HCT116 (cell line): ENCODE measurements around the gene APOBEC3A. TPM values are rescaled to one million over a fixed set of nuclear protein-coding genes. Genes with fewer than 3 reads are reported as not detected.

Source experiments
- ATAC-seq: fragments of 200-7000 bp; cut with Tn5 transposase; 2 replicates; pipeline ENCODE4 v1.9.1; 2020; ENCODE audit warnings: mild to moderate bottlenecking, moderate library complexity
- BruUV-seq: library from RNA; stranded (reverse); fragments of 400-500 nt; replicated peaks from 2 replicates; lab custom pipeline; 2021; lab: Mats Ljungman, UMichigan
- CTCF ChIA-PET: fragments of 300-600 bp; sonication (Branson Sonifier 250); formaldehyde crosslinking; loops from one replicate; lab custom pipeline; 2021; ENCODE audit warnings: antibody characterized with exemption; lab: Charles Lee
- POLR2A ChIA-PET: fragments of 300-600, 350-600 bp; sonication (Branson Sonifier 250); formaldehyde crosslinking; loops from one replicate; lab custom pipeline; 2021; ENCODE audit warnings: antibody characterized with exemption; lab: Charles Lee
- RAD21 ChIA-PET, 2 experiments: fragments of 300-600 bp; sonication (Branson Sonifier 250); formaldehyde crosslinking; loops; one replicate each; lab custom pipeline; 2023; ENCODE audit warnings: low total read pairs in 2 of 2; ENCODE audit not compliant: uncharacterized antibody in 2 of 2, unreplicated experiment in 2 of 2, low non-redundant PET in 1 of 2; lab: Charles Lee
- DNase-seq: peaks from one replicate; pipeline ENCODE4 v3.0.0-alpha.2; 2010; ENCODE audit warnings: low read depth, low spot score
- H2AFZ ChIP-seq: fragments of 200-600 bp; shearing (Covaris generic), sonication (generic); 2 replicates; pipeline ENCODE4 v1.6.1; 2017; ENCODE audit warnings: low read depth, mixed run types, mixed read lengths, antibody characterized with exemption, low read length; ENCODE audit not compliant: poor library complexity, severe bottlenecking
- H3K27ac ChIP-seq: 2 replicates; pipeline ENCODE4 v1.5.1; 2012; ENCODE audit warnings: low read depth, low read length
- H3K27me3 ChIP-seq: fragments of 200-600 bp; sonication (generic); 2 replicates; pipeline ENCODE4 v1.6.1; 2016; ENCODE audit warnings: mixed run types, low read length, mixed read lengths; ENCODE audit not compliant: insufficient read depth
- H3K36me3 ChIP-seq, 2 experiments: fragments of 200-500 bp in 1 of 2; fragments of 200-600 bp in 1 of 2; sonication (Bioruptor generic) in 1 of 2; sonication (generic) in 1 of 2; 2 replicates each; pipeline versions ENCODE4 v1.5.1 to v1.6.1; 2014 to 2016; ENCODE audit warnings: low read length in 2 of 2, inconsistent platforms in 1 of 2, mixed read lengths in 1 of 2, mixed run types in 1 of 2; ENCODE audit not compliant: insufficient read depth in 2 of 2, control insufficient read depth in 1 of 2
- H3K4me1 ChIP-seq, 2 experiments: fragments of 200-600 bp in 1 of 2; sonication (generic) in 1 of 2; 2 replicates each; pipeline versions ENCODE4 v1.5.1 to v1.6.1; 2012 to 2017; ENCODE audit warnings: low read length in 2 of 2, inconsistent platforms in 1 of 2, mild to moderate bottlenecking in 1 of 2, mixed read lengths in 1 of 2, mixed run types in 1 of 2, moderate library complexity in 1 of 2; ENCODE audit not compliant: insufficient read depth in 2 of 2, control insufficient read depth in 1 of 2
- H3K4me2 ChIP-seq: fragments of 200-600 bp; sonication (generic); 2 replicates; pipeline ENCODE4 v1.6.1; 2017; ENCODE audit warnings: mixed run types, low read length, mixed read lengths
- H3K4me3 ChIP-seq, 2 experiments: fragments of 200-600 bp in 1 of 2; sonication (generic) in 1 of 2; replicated peaks in 1 of 2; 2 replicates each; pipeline ENCODE4 v1.5.1; 2011 to 2016; ENCODE audit warnings: low read length in 2 of 2, control low read depth in 1 of 2, low read depth in 1 of 2, mild to moderate bottlenecking in 1 of 2, mixed read lengths in 1 of 2, mixed run types in 1 of 2
- H3K79me2 ChIP-seq: fragments of 200-600 bp; sonication (generic); 2 replicates; pipeline ENCODE4 v1.6.1; 2017; ENCODE audit warnings: mild to moderate bottlenecking, mixed run types, low read length, moderate library complexity, mixed read lengths; ENCODE audit not compliant: insufficient read depth
- H3K9ac ChIP-seq: fragments of 200-600 bp; sonication (generic); 2 replicates; pipeline ENCODE4 v1.6.1; 2016; ENCODE audit warnings: low read length, mixed read lengths
- H3K9me2 ChIP-seq: fragments of 200-600 bp; sonication (generic), shearing (Covaris generic); 2 replicates; pipeline ENCODE4 v1.6.1; 2017; ENCODE audit warnings: mixed run types, mild to moderate bottlenecking, moderate library complexity; ENCODE audit not compliant: insufficient read depth
- H3K9me3 ChIP-seq, 2 experiments: fragments of 200-500 bp in 1 of 2; fragments of 200-600 bp in 1 of 2; sonication (Bioruptor generic) in 1 of 2; sonication (generic) in 1 of 2; 2 replicates each; pipeline ENCODE4 v1.6.1; 2014 to 2017; ENCODE audit warnings: low read length in 2 of 2, mixed read lengths in 2 of 2, inconsistent platforms in 1 of 2, low read depth in 1 of 2, mild to moderate bottlenecking in 1 of 2, mixed run types in 1 of 2, moderate library complexity in 1 of 2; ENCODE audit not compliant: control insufficient read depth in 1 of 2, insufficient read depth in 1 of 2
- H4K20me1 ChIP-seq: fragments of 200-600 bp; sonication (generic), shearing (Covaris generic); 2 replicates; pipeline ENCODE4 v1.6.1; 2017; ENCODE audit warnings: mixed run types, mild to moderate bottlenecking, moderate library complexity; ENCODE audit not compliant: insufficient read depth
- CEBPB ChIP-seq: IDR thresholded peaks from 2 replicates; pipeline ENCODE4 v1.6.1; 2012; ENCODE audit warnings: low read depth
- CTCF ChIP-seq, 3 experiments: fragments of 200-600 bp in 1 of 3; sonication (generic) in 1 of 3; IDR thresholded peaks in 2 of 3; conservative IDR thresholded peaks in 1 of 3; 2 replicates each; pipeline ENCODE4 v1.5.1; 2012 to 2017; ENCODE audit warnings: low read depth in 2 of 3, low read length in 2 of 3, antibody characterized with exemption in 1 of 3, borderline replicate concordance in 1 of 3, control low read depth in 1 of 3, mild to moderate bottlenecking in 1 of 3, mixed read lengths in 1 of 3, mixed run types in 1 of 3, moderate library complexity in 1 of 3; ENCODE audit not compliant: insufficient read depth in 1 of 3
- EZH2 ChIP-seq: fragments of 200-600 bp; sonication (generic); IDR thresholded peaks from 2 replicates; pipeline ENCODE4 v1.6.1; 2017; ENCODE audit warnings: antibody characterized with exemption, mixed run types
- EZH2phosphoT487 ChIP-seq: fragments of 200-600 bp; IDR thresholded peaks from 2 replicates; pipeline ENCODE4 v1.6.1; 2018; ENCODE audit warnings: antibody characterized with exemption, borderline replicate concordance
- FOSL1 ChIP-seq: IDR thresholded peaks from 2 replicates; pipeline ENCODE4 v1.6.1; 2012; ENCODE audit warnings: low read depth
- JUND ChIP-seq: IDR thresholded peaks from 2 replicates; pipeline ENCODE4 v1.6.1; 2012
- POLR2A ChIP-seq: IDR thresholded peaks from 2 replicates; pipeline ENCODE4 v1.7.0; 2011; ENCODE audit warnings: borderline replicate concordance; ENCODE audit not compliant: insufficient read depth, insufficient read length; ENCODE audit errors: extremely low read depth
- POLR2AphosphoS5 ChIP-seq: IDR thresholded peaks from 2 replicates; pipeline ENCODE4 v1.6.1; 2011; ENCODE audit warnings: mild to moderate bottlenecking, low read depth, low read length, moderate library complexity
- RAD21 ChIP-seq: IDR thresholded peaks from 2 replicates; pipeline ENCODE4 v1.6.1; 2012; ENCODE audit warnings: low read depth, mild to moderate bottlenecking
- SRF ChIP-seq: IDR thresholded peaks from 2 replicates; pipeline ENCODE4 v1.6.1; 2012; ENCODE audit warnings: low read depth
- YY1 ChIP-seq: IDR thresholded peaks from 2 replicates; pipeline ENCODE4 v1.6.1; 2011; ENCODE audit warnings: low read length, low read depth, moderate library complexity, mild to moderate bottlenecking; ENCODE audit not compliant: insufficient replicate concordance; ENCODE audit errors: extremely low read depth
- ZFX ChIP-seq: fragments of 450-650 bp; IDR thresholded peaks from 2 replicates; pipeline ENCODE4 v1.6.1; 2017
- intact Hi-C: fragments of 100-400 bp; cut with micrococcal nuclease; formaldehyde crosslinking; loops from 2 replicates; pipeline ENCODE4 v1.10.0; 2022
- total RNA-seq: library from RNA; stranded (reverse); gene quantifications from one replicate; pipeline ENCODE4 v1.2.1, GENCODE V29; 2021; ENCODE audit not compliant: unreplicated experiment
- TF ChIP-seq, protein P1 (sequence below): IDR thresholded peaks from 2 replicates; pipeline ENCODE4 v1.6.1; 2012
- TF ChIP-seq, protein P2 (sequence below): IDR thresholded peaks from 2 replicates; pipeline ENCODE4 v1.6.1; 2012

The APOBEC3A gene
- total RNA-seq, 1 experiment from 2014 or later = not detected

GRCh38 chr22:38987171-38987895 lies 29.9 kb downstream of the APOBEC3A start:
- no peak for TF ChIP-seq CEBPB
- TF ChIP-seq JUND = no peak
- TF ChIP-seq ZFX = no peak
- no peak overlapping the region for H3K4me2 ChIP-seq
- H3K9me2 ChIP-seq = no peaks in the 10 kb centered on the region
- H3K4me3 ChIP-seq = no peak overlapping the region
- ChIA-PET CTCF (no interaction called here), RAD21 (no interaction called here), POLR2A (no interaction called here)
- intact Hi-C loops = no loop called here
- H3K27ac ChIP-seq = no peak overlapping the region
- no peak overlapping the region for H3K9ac ChIP-seq
- BruUV-seq = no TSS peak
- ATAC-seq = no peak
- no peaks in the 10 kb centered on the region for H3K27me3 ChIP-seq
- H3K9me3 ChIP-seq = peaks cover 0 to 8% of the 10 kb centered on the region in 2 experiments; a peak in 1 of 4 replicates
- no peaks in the 10 kb centered on the region for H4K20me1 ChIP-seq
- no peaks in the 10 kb centered on the region for H3K79me2 ChIP-seq
- no peaks in the 10 kb centered on the region for H3K36me3 ChIP-seq
- no peak overlapping the region for H2AFZ ChIP-seq
- DNase-seq = no peak
- peaks cover 11 to 23% of the 10 kb centered on the region in 2 experiments for H3K4me1 ChIP-seq

- Histone ChIP-seq H3K4me2 (no peak overlapping the region), H4K20me1 (no peaks in the 10 kb centered on the region), H3K9me3 (no peaks in the 10 kb centered on the region), H3K4me3 (no peak overlapping the region), H3K9me2 (no peaks in the 10 kb centered on the region), H3K79me2 (no peaks in the 10 kb centered on the region), H3K27me3 (no peaks in the 10 kb centered on the region), H3K4me1 (peaks cover 6 to 9% of the 10 kb centered on the region in 2 experiments), H3K9ac (no peak overlapping the region), H3K36me3 (no peaks in the 10 kb centered on the region), H3K27ac (no peak overlapping the region), H2AFZ (no peak overlapping the region)
- intact Hi-C loops = no loop called here
- ATAC-seq = no peak
- no TSS peak for BruUV-seq
- ChIA-PET CTCF (no interaction called here), POLR2A (no interaction called here), RAD21 (no interaction called here)
- no peak for DNase-seq
- TF ChIP-seq POLR2A = no peak
- no peak for TF ChIP-seq SRF
- no peak for TF ChIP-seq FOSL1
- no peak for TF ChIP-seq YY1
- TF ChIP-seq CTCF (IDR thresholded peaks at IDR 0.05 in 2 of 3, conservative IDR thresholded peaks at IDR 0.05 in 1 of 3; ENCODE audit: borderline replicate concordance in 1 of 3, insufficient read depth in 1 of 3, low read depth in 2 of 3, low read length in 2 of 3) = no peak
- TF ChIP-seq POLR2AphosphoS5 = no peak
- TF ChIP-seq, protein P1, sequence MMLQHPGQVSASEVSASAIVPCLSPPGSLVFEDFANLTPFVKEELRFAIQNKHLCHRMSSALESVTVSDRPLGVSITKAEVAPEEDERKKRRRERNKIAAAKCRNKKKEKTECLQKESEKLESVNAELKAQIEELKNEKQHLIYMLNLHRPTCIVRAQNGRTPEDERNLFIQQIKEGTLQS = no peak
- no peak for TF ChIP-seq EZH2
- TF ChIP-seq, protein P2, sequence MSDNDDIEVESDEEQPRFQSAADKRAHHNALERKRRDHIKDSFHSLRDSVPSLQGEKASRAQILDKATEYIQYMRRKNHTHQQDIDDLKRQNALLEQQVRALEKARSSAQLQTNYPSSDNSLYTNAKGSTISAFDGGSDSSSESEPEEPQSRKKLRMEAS = no peak
- no peak for TF ChIP-seq RAD21
- no peak for TF ChIP-seq ZFX
- TF ChIP-seq EZH2phosphoT487 = no peak
Measured at GRCh38 chr22:38989466-38989865, 32.1 kb downstream of the APOBEC3A start.
